Measurements from ENCODE around the gene PRRC2A.

PRRC2A gene

DNA sequence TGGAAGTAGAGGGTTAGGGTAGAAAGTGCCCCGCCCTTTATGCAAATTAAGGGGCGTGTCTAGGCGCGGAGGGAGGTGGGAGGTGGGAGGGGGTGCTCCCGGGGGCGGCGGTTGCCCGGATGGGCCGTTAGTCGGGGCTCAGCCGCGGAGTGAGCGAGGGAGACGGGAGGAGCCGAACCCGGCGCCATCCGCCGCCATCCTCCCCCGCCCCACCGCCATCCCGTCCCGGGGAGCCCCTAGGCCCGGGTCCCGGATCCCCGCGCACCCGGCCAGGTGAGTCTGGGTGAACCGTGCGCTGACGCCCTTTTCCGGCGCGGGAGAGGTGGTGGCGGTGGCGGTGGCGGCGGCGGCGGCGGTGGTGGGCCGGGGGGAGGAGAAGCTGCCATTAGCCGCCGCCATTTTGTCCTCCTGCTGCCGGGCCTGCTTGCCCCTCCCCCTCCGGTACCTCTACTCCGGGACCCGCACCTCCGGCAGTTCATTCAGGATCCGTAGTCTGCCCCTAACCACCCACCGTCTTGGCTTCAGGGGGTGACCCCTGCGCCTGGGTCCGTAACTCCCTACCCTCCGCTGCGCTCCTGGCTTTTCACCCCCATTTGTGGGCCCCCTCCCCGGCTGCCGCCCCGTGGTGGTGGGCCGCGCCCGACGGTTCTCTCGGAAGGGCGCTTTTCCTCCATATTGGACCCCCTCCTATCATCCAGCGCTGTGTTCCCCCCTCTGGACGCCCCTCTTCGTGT lies at the start of gene PRRC2A:
Gene PRRC2A, plus strand, starts transcription at position 130 of the 734 bp plus-strand sequence. CDS start 2,075 bp downstream, outside the sequence.
- no peak for DNase-seq (ENCODE audit: low read depth)
- peak within 1 kb of the TSS; percentile 97 for H3K4me3 ChIP-seq (ENCODE audit: control insufficient read depth, low read depth, low read length)
- TF ChIP-seq, protein P1, sequence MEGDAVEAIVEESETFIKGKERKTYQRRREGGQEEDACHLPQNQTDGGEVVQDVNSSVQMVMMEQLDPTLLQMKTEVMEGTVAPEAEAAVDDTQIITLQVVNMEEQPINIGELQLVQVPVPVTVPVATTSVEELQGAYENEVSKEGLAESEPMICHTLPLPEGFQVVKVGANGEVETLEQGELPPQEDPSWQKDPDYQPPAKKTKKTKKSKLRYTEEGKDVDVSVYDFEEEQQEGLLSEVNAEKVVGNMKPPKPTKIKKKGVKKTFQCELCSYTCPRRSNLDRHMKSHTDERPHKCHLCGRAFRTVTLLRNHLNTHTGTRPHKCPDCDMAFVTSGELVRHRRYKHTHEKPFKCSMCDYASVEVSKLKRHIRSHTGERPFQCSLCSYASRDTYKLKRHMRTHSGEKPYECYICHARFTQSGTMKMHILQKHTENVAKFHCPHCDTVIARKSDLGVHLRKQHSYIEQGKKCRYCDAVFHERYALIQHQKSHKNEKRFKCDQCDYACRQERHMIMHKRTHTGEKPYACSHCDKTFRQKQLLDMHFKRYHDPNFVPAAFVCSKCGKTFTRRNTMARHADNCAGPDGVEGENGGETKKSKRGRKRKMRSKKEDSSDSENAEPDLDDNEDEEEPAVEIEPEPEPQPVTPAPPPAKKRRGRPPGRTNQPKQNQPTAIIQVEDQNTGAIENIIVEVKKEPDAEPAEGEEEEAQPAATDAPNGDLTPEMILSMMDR (conservative IDR thresholded peaks at IDR 0.05; ENCODE audit: control insufficient read depth, insufficient read depth, low read depth, low read length): no peak

DNA sequence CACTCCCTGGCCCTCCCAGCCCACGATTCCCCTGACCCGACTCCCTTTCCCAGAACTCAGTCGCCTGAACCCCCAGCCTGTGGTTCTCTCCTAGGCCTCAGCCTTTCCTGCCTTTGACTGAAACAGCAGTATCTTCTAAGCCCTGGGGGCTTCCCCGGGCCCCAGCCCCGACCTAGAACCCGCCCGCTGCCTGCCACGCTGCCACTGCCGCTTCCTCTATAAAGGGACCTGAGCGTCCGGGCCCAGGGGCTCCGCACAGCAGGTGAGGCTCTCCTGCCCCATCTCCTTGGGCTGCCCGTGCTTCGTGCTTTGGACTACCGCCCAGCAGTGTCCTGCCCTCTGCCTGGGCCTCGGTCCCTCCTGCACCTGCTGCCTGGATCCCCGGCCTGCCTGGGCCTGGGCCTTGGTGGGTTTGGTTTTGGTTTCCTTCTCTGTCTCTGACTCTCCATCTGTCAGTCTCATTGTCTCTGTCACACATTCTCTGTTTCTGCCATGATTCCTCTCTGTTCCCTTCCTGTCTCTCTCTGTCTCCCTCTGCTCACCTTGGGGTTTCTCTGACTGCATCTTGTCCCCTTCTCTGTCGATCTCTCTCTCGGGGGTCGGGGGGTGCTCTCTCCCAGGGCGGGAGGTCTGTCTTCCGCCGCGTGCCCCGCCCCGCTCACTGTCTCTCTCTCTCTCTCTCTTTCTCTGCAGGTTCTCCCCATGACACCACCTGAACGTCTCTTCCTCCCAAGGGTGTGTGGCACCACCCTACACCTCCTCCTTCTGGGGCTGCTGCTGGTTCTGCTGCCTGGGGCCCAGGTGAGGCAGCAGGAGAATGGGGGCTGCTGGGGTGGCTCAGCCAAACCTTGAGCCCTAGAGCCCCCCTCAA lies 48.2 kb upstream of the PRRC2A start, which contains the start of gene LTA:
Gene LTA, plus strand, starts transcription at position 249 of the 871 bp plus-strand sequence. Its CDS starts 454 bp downstream, at position 703.
- TF ChIP-seq, protein P1 (conservative IDR thresholded peaks at IDR 0.05; ENCODE audit: control insufficient read depth, insufficient read depth, low read depth, low read length): no peak
- DNase-seq (ENCODE audit: low read depth): no peak
- H3K4me3 ChIP-seq (ENCODE audit: control insufficient read depth, low read depth, low read length): no peak within 1 kb of the TSS

DNA sequence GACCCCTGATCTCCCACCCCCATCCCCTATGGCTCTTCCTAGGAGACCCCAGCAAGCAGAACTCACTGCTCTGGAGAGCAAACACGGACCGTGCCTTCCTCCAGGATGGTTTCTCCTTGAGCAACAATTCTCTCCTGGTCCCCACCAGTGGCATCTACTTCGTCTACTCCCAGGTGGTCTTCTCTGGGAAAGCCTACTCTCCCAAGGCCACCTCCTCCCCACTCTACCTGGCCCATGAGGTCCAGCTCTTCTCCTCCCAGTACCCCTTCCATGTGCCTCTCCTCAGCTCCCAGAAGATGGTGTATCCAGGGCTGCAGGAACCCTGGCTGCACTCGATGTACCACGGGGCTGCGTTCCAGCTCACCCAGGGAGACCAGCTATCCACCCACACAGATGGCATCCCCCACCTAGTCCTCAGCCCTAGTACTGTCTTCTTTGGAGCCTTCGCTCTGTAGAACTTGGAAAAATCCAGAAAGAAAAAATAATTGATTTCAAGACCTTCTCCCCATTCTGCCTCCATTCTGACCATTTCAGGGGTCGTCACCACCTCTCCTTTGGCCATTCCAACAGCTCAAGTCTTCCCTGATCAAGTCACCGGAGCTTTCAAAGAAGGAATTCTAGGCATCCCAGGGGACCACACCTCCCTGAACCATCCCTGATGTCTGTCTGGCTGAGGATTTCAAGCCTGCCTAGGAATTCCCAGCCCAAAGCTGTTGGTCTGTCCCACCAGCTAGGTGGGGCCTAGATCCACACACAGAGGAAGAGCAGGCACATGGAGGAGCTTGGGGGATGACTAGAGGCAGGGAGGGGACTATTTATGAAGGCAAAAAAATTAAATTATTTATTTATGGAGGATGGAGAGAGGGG lies 47.0 kb upstream of the PRRC2A start:
- H3K4me3 ChIP-seq (ENCODE audit: control insufficient read depth, low read depth, low read length): no peak overlapping the region
- TF ChIP-seq, protein P1 (conservative IDR thresholded peaks at IDR 0.05; ENCODE audit: control insufficient read depth, insufficient read depth, low read depth, low read length): no peak
- DNase-seq (ENCODE audit: low read depth): no peak

DNA sequence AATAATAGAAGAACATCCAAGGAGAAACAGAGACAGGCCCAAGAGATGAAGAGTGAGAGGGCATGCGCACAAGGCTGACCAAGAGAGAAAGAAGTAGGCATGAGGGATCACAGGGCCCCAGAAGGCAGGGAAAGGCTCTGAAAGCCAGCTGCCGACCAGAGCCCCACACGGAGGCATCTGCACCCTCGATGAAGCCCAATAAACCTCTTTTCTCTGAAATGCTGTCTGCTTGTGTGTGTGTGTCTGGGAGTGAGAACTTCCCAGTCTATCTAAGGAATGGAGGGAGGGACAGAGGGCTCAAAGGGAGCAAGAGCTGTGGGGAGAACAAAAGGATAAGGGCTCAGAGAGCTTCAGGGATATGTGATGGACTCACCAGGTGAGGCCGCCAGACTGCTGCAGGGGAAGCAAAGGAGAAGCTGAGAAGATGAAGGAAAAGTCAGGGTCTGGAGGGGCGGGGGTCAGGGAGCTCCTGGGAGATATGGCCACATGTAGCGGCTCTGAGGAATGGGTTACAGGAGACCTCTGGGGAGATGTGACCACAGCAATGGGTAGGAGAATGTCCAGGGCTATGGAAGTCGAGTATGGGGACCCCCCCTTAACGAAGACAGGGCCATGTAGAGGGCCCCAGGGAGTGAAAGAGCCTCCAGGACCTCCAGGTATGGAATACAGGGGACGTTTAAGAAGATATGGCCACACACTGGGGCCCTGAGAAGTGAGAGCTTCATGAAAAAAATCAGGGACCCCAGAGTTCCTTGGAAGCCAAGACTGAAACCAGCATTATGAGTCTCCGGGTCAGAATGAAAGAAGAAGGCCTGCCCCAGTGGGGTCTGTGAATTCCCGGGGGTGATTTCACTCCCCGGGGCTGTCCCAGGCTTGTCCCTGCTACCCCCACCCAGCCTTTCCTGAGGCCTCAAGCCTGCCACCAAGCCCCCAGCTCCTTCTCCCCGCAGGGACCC lies 46.1 kb upstream of the PRRC2A start:
- no peak for DNase-seq (ENCODE audit: low read depth)
- H3K4me3 ChIP-seq (ENCODE audit: control insufficient read depth, low read depth, low read length): no peak overlapping the region
- TF ChIP-seq, protein P1 (conservative IDR thresholded peaks at IDR 0.05; ENCODE audit: control insufficient read depth, insufficient read depth, low read depth, low read length): no peak

DNA sequence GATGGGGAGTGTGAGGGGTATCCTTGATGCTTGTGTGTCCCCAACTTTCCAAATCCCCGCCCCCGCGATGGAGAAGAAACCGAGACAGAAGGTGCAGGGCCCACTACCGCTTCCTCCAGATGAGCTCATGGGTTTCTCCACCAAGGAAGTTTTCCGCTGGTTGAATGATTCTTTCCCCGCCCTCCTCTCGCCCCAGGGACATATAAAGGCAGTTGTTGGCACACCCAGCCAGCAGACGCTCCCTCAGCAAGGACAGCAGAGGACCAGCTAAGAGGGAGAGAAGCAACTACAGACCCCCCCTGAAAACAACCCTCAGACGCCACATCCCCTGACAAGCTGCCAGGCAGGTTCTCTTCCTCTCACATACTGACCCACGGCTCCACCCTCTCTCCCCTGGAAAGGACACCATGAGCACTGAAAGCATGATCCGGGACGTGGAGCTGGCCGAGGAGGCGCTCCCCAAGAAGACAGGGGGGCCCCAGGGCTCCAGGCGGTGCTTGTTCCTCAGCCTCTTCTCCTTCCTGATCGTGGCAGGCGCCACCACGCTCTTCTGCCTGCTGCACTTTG lies 45.1 kb upstream of the PRRC2A start, which contains the start of gene TNF:
Gene TNF, plus strand, starts transcription at position 231 of the 567 bp plus-strand sequence. Its CDS starts 177 bp downstream, at position 408.
- H3K4me3 ChIP-seq (ENCODE audit: control insufficient read depth, low read depth, low read length): no peak within 1 kb of the TSS
- TF ChIP-seq, protein P1 (conservative IDR thresholded peaks at IDR 0.05; ENCODE audit: control insufficient read depth, insufficient read depth, low read depth, low read length): no peak
- no peak for DNase-seq (ENCODE audit: low read depth)

Measured in fibroblast of mammary gland (primary cell).